Skeletal muscle cell (primary cell): ENCODE results near the gene ZNF771.
A peak's percentile ranks its signal among the peaks of the same experiment; 100 is the strongest.
"Not testable (repeated sequence)": the region's sequence is repeated elsewhere in the genome, so short reads cannot be mapped to it uniquely, and the experiment has no call there.

ENCODE experiments used
- DNase-seq: peaks from one replicate; pipeline ENCODE4 v3.0.0-alpha.2; 2010; ENCODE audit warnings: low read depth
- H3K4me3 ChIP-seq: 2 replicates; pipeline ENCODE4 v1.5.1; 2011; ENCODE audit warnings: low read depth, mild to moderate bottlenecking, control low read depth, low read length, moderate library complexity

ZNF771 gene

GRCh38 chr16:30396627-30397026, 10.8 kb upstream of the ZNF771 start:
- not testable (repeated sequence) for H3K4me3 ChIP-seq, DNase-seq

DNA sequence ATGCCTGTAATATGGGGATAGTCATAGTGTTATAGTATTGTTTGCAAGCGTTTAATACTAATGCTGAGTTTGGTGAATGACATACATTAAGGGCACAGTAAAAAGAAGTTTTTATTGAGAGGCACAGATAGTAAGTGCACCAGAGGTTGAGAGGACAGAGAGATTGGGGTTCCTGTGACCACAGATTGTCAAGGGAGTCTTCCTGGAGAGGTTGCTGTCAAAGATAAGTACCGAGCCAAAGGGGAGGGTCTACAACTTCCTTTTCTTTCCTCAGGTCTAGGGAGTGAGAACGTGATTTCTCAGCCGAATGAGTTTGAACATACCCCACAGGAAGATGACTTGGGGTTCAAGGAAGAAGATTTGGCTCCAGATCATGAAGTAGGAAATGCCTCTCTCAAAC, 10.3 kb upstream of the ZNF771 start:
- no peak for DNase-seq
- H3K4me3 ChIP-seq: no peak overlapping the region

GRCh38 chr16:30397776-30398660, 9.4 kb upstream of the ZNF771 start:
- no peak overlapping the region for H3K4me3 ChIP-seq

DNA sequence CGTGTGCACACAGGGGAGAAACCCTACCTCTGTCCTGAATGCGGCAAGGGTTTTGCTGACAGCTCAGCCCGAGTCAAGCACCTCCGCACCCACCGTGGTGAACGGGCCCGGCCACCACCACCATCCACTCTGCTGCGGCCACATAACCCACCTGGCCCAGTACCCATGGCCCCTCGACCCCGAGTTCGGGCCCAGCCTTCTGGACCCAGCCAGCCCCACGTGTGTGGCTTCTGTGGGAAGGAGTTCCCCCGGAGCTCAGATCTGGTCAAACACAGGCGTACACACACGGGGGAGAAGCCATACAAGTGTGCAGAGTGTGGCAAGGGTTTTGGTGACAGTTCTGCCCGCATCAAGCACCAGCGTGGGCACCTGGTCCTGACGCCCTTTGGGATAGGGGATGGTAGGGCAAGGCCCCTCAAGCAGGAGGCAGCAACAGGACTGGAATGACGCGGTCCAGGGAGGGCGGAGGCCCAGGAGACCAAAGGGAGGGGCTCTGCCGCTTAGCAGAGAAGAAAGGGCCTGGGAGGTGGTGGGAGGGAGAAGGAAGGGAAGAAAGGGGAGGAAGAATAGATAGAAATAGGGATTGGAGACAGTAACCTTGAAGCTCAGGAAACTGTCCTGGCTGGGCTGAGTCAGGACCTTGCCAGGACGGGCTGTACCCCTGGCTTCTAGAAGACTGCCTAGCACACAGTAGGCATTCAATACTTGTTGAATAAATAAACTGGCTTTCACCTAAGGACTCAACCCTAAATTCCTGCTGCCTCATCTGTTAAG, 8.6 kb upstream of the ZNF771 start:
- DNase-seq: no peak
- H3K4me3 ChIP-seq: no peak overlapping the region

More at GRCh38 chr16:30397776-30398660, 9.4 kb upstream of the ZNF771 start:
- DNase-seq: no peak

DNA sequence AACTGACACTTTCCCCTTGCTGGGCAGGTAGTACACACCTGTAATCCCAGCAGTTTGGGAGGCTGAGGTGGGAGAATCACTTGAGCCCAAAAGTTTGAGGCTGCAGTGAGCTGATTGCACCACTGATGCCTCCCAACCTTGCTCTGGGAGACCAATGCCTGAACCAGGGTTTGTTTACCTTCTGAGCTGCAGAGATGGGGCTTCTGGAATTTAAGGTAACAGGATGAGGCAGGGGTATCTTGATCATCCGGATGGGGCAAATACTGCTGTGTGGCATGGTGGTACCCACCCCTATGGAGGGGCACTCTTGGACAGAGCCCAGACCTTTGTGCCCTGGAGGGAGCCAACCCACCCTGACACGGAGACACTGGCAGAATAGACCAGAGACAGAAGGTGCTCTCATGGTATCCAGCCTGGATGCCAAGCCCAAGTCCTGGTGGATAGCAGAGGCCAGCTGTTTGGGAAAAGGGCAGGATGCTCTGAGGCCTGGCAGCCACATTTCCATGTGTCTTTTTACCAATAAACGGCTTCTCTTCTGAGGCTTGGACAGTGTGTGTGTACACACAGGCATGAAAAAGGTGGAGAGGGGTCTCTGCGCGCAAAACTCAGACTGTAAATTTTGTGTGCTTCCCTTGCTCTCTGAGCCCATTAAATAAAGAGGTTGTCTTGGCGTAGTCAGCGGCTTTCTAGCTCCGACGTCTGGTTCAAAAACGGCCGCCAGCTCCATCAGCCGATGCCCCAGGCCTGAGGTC, 7.8 kb upstream of the ZNF771 start:
- no peak for DNase-seq
- peak overlapping the region; percentile 52 for H3K4me3 ChIP-seq

DNA sequence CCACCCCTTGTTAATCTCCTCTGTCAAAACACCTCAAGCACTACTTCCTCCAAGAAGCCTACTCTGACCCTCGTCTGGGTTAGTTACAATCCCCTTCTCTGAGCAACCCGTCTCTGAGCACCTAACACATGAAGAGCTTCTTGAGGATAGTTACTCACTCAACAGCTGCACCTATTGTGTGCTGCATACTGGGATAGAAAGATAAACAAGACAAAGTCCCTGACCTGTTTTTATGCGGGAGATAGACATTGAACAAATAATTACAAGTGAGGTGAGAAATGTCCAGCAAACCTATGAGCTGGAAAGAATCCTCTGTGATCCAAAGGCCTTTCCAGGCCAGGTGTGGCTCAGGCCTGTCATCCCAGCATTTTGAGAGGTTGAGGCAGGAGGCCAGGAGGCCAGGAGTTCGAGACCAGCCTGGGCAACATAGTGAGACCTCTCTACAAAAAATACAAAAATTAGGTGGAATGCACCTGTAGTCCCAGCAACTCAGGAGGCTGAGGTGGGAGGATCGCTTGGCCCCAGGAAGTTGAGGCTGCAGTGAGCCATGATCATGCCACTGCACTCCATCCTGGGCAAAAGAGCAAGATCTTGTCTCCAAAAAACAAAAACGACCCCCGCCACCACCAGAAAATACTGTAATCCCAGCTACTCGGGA, 5.5 kb upstream of the ZNF771 start:
- no peak for DNase-seq
- no peak overlapping the region for H3K4me3 ChIP-seq

DNA sequence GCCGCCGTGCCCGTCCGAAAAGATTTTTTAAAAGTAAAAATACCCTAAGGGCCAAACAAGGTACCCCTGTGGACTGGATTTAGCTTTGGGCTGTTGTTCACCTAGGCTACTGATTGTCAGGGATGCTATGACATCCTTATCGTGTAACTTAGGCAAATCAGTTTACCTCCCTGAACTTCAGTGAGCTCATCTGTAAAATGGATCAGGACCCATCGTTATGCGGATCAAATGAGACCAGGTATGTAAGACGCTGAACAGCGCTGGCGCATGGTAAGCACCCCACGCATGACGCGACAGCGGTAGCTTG, 658 bp upstream of the ZNF771 start:
- H3K4me3 ChIP-seq: peak overlapping the region; percentile 72
- no peak for DNase-seq

DNA sequence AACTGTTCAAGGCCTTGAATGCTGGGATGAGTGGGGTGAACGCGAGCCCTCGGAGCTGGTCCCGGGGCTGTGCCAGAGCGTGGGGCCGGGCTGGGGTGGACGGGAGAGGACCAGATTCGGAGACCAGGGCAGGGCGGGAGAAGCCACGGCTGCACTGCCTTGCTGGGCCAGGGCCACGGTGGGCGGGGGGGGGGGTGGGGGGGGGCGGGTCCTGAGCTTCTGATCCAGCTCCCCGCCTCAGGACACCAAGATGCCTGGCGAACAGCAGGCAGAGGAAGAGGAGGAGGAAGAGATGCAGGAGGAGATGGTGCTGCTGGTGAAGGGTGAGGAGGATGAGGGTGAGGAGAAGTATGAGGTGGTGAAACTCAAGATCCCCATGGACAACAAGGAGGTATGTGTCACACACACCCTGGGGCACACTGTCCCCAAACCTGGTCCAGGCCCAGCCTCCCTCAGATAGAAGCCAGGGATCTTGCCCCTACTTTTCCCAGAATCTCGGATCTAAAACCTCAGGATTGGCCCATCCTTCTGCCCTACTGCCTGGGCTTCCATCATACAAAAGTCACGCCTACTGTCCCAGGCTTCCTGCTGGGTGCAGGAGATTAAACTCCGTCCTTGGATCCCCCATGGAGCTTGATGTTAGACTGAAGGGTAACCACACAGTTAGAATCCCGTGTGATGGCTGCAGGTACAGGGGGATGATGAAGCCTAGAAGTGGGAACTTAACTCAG, 563 bp downstream of the ZNF771 start:
- peak overlapping the region; percentile 72 for H3K4me3 ChIP-seq
- no peak for DNase-seq

GRCh38 chr16:30409125-30410060, 2.0 kb downstream of the ZNF771 start:
- H3K4me3 ChIP-seq: no peak overlapping the region
- peak; percentile 44 for DNase-seq

DNA sequence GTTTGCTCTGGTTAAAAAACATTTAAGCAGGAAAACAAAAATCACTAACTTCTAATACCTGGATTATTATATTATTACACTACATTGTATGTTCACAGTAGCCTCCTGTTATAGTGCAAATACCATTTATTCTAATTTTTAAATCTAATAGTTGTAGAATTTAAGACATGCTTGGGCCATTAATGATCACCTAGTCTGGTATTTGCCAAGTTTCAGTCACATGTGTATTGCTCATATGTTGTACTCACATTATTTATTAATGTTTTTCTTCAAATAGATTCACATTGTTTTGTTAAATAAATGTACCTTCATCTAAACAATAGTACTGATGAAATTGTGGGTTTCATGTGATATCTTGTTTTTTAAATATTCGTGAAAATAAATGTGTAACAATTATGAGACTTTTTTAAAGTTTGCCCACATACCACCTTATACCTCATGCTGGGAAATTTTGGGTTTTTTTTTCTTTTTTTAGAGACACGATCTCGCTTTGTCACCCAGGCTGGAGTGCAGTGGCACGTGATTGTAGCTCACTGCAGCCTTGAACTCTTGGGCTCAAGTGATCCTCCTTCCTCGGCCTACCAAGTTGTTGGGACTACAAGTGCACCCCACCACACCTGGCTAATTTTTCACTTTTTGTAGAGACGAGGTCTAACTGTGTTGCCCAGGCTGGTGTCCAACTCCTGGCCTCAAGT, 5.9 kb downstream of the ZNF771 start:
- no peak overlapping the region for H3K4me3 ChIP-seq
- no peak for DNase-seq

DNA sequence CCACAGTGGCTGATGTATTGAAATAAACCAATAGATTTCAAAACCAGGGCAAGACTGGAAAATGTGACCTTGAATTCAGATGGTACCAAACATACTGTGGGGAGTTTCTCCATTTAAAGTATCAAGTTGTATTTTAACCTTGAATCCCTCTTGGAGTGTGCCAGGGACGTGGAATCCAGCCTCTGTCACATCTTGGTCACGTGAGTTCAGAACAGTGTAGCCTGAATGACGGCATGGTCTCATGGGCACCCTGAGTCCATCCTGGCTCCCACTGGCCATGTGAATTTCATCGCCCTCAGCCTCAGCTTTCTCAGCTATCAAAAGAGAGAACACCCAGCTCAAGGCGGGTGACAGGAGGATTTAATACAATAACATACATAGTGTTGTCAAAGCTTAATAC, 6.8 kb downstream of the ZNF771 start:
- H3K4me3 ChIP-seq: no peak overlapping the region
- DNase-seq: no peak

- no peak for DNase-seq
- H3K4me3 ChIP-seq: no peak overlapping the region
Measured at GRCh38 chr16:30416047-30416603, 8.7 kb downstream of the ZNF771 start.

DNA sequence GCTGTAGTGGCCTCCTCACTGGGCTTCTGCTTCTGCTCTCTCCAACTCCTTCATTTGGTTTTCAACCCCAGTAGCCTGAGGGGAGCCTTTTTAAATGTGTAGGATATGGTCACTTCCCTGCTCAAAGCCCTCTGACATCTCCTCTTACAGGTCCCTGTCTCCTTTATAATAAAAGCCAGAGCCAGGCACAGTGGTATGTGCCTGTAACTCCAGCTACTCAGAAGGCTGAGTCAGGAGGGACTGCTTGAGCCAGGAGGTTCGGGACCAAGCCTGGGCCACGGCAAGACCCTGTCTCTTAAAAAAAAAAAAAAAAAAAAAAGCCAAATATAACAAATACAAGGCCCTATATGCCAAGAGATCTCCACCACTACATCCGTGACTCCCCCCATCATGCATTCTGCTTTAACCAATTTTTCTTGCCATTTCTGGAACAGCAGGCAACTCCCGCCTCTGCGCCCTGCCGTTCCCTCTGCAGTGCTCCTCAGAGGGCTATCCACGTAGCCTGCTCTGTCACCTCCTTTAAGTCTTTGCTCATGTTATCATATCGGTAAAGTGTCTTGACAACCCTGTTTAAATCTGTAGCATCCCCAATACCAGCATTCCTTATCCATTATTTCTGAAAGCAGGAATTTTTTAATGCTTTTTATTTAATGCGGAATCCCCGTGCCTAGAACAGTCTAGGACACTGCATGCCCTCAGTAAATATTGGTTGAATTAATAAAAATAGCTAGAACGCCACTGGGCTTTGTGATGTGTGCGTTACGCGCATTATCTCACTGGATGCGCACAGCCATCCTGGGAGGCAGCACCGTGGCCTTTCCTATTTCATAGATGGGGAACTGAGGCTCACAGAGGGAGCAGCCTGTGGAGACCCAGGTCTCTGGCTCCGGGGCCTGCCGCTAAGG, 9.5 kb downstream of the ZNF771 start:
- DNase-seq: no peak
- H3K4me3 ChIP-seq: peak overlapping the region; percentile 56

DNA sequence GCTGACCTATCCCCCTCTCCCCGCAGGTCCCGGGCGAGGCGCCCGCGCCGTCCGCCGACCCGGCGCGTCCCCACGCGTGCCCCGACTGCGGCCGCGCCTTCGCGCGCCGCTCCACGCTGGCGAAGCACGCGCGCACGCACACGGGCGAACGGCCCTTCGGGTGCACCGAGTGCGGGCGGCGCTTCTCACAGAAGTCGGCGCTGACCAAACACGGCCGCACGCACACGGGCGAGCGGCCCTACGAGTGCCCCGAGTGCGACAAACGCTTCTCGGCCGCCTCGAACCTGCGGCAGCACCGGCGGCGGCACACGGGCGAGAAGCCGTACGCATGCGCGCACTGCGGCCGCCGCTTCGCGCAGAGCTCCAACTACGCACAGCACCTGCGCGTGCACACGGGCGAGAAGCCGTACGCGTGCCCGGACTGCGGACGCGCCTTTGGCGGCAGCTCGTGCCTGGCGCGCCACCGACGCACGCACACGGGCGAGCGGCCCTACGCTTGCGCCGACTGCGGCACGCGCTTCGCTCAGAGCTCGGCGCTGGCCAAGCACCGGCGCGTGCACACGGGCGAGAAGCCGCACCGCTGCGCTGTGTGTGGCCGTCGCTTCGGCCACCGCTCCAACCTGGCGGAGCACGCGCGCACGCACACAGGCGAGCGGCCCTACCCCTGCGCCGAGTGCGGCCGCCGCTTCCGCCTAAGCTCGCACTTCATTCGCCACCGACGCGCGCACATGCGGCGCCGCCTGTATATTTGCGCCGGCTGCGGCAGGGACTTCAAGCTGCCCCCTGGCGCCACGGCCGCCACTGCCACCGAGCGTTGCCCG, 10.3 kb downstream of the ZNF771 start:
- DNase-seq: peak; percentile 69
- peak overlapping the region; percentile 56 for H3K4me3 ChIP-seq
